SK-N-MC (cell line): Measurements from ENCODE around the gene NUBP2.

Experiments used
- DNase-seq: peaks from one replicate; pipeline ENCODE4 v3.0.0-alpha.2; 2011; ENCODE audit warnings: low read depth, low spot score
- H3K27ac ChIP-seq: fragments of 200-600 bp; sonication (generic); 2 replicates; pipeline ENCODE4 v1.5.1; 2016; ENCODE audit warnings: mixed run types
- H3K36me3 ChIP-seq: fragments of 200-600 bp; sonication (generic); 2 replicates; pipeline ENCODE4 v1.6.1; 2017; ENCODE audit warnings: antibody characterized with exemption, low read length, mixed read lengths; ENCODE audit not compliant: insufficient read depth
- H3K4me3 ChIP-seq: fragments of 200-600 bp; sonication (generic); 2 replicates; pipeline ENCODE4 v1.5.1; 2016
- H3K9ac ChIP-seq: fragments of 200-600 bp; sonication (generic); 2 replicates; pipeline ENCODE4 v1.8.0; 2017; ENCODE audit warnings: mixed run types, mixed read lengths; ENCODE audit not compliant: insufficient read length
- H3K9me3 ChIP-seq: fragments of 200-600 bp; sonication (generic); 2 replicates; pipeline ENCODE4 v1.6.1; 2017; ENCODE audit warnings: low read depth, mild to moderate bottlenecking, antibody characterized with exemption, low read length, moderate library complexity, mixed read lengths
- EZH2 ChIP-seq: fragments of 200-600 bp; sonication (generic); IDR thresholded peaks from one replicate; pipeline ENCODE4 v1.6.1; 2017; ENCODE audit warnings: antibody characterized with exemption
- FOXP2 ChIP-seq: optimal IDR thresholded peaks from 2 replicates; pipeline ENCODE3; 2011; ENCODE audit warnings: mild to moderate bottlenecking, moderate library complexity; ENCODE audit not compliant: insufficient read depth; ENCODE audit errors: extremely low read length, control extremely low read depth
- POLR2AphosphoS5 ChIP-seq: IDR thresholded peaks from 2 replicates; pipeline ENCODE4 v1.6.1; 2012; ENCODE audit warnings: mild to moderate bottlenecking, low read depth, low read length, borderline replicate concordance

Gene NUBP2

DNA sequence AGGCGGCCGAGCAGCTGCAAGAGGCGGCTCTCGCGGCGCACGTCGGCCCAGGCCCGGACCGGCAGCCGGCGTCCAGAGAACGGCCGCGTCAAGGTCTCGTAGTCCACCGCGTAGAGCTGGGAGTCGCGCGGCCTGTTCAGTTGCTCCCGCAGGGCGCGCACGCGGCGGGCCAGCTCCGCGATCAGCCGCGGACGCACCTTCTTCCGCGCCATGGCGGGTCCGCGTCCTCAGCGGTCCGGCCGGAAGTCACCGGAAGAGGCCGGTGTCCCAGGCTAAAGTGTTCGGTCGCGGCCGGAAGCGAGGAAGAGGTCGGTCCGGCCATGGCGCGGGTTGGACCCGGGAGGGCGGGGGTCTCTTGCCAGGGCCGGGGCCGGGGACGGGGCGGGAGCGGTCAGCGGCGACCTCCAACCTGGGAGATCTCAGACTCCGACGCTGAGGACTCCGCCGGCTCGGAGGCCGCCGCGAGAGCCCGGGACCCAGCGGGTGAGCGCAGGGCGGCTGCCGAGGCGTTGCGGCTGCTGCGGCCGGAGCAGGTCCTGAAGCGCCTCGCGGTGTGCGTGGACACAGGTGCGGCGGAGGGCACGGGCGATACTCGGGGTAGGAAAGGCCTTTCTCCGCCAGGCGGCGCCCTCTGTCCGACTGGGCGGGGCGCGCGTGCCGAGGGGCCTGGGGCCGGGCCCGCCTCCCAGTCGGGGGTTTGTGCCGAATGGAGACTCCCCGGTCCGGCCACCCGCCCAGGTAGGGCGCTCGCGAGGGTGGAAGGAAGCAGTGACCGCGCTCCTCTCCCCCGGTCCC lies 9.7 kb upstream of the NUBP2 start, which contains the start of gene MRPS34:
Gene MRPS34 (minus strand): TSS at position 227 of the 795 bp plus-strand sequence. CDS start 15 bp downstream, at position 212.
- peak within 1 kb of the TSS; percentile 97 for H3K9ac ChIP-seq
- TF ChIP-seq POLR2AphosphoS5 = peak; percentile 92
- TF ChIP-seq EZH2 = no peak
- TF ChIP-seq FOXP2 = no peak
- no peak for DNase-seq
- H3K9me3 ChIP-seq = no peaks in the 10 kb centered on the region
- H3K27ac ChIP-seq = peak within 1 kb of the TSS; percentile 86
- peaks cover 3% of the 10 kb centered on the region for H3K36me3 ChIP-seq
- H3K4me3 ChIP-seq = peak within 1 kb of the TSS; percentile 96

DNA sequence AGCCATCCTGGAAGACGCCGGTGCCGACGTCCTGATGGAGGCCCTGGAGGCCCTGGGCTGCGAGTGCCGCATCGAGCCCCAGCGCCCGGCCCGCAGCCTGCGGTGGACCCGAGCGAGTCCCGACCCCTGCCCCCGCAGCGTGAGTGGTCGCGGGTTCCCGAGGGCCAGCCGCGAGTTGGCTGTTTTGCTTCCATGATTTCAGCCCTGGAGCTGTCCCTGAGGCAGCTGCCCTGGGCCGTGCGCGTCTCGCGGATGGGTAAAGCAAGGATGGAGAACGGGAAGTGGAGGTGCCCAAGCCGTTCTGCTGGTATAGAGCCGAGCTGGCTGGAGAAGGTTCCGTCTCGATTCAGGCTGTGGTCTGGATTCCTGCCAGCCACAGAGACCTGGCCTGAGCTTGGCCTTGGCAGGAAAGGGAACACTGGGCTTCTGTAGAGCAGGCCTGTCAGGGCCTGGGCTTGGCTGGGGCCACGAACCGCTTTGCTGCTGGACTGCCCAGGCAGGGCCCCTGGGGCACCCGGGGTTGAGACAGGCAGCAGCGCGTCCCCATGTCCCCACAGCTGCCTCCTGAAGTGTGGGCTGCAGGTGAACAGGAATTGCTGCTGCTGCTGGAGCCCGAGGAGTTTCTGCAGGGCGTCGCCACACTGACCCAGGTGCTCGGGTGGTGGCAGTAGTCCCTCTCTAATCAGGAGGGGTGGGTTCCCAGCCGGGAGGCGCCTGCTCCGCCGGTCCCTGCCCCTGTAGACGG lies 8.9 kb upstream of the NUBP2 start:
- H3K36me3 ChIP-seq = peaks cover 3% of the 10 kb centered on the region
- H3K4me3 ChIP-seq = peak overlapping the region; percentile 96
- no peak for DNase-seq
- TF ChIP-seq POLR2AphosphoS5 (no peak), FOXP2 (no peak), EZH2 (no peak)
- H3K27ac ChIP-seq = no peak overlapping the region
- H3K9ac ChIP-seq = peak overlapping the region; percentile 97
- H3K9me3 ChIP-seq = no peaks in the 10 kb centered on the region

DNA sequence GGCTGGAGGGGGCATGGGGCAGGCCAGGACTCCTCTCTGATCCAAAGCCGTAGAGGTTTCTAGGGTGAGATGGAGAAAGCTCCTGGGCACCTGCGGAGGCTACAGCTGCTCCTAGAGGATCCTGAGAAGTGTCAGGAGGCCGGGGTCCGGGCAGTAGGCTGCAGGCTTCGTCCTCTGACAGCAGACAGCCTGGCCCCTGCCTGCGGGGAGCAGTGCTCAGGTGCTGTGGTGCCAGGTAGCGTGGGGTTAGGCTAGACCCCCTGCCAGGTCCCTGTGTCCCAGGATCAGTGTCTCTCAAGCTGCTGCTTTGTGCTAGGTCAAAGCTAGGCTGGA lies 8.3 kb upstream of the NUBP2 start:
- Histone ChIP-seq H3K27ac (no peak overlapping the region), H3K9ac (peak overlapping the region; percentile 97), H3K9me3 (no peaks in the 10 kb centered on the region), H3K36me3 (peaks cover 3% of the 10 kb centered on the region), H3K4me3 (peak overlapping the region; percentile 96)
- no peak for DNase-seq
- TF ChIP-seq EZH2 = no peak
- TF ChIP-seq FOXP2 = no peak
- no peak for TF ChIP-seq POLR2AphosphoS5

DNA sequence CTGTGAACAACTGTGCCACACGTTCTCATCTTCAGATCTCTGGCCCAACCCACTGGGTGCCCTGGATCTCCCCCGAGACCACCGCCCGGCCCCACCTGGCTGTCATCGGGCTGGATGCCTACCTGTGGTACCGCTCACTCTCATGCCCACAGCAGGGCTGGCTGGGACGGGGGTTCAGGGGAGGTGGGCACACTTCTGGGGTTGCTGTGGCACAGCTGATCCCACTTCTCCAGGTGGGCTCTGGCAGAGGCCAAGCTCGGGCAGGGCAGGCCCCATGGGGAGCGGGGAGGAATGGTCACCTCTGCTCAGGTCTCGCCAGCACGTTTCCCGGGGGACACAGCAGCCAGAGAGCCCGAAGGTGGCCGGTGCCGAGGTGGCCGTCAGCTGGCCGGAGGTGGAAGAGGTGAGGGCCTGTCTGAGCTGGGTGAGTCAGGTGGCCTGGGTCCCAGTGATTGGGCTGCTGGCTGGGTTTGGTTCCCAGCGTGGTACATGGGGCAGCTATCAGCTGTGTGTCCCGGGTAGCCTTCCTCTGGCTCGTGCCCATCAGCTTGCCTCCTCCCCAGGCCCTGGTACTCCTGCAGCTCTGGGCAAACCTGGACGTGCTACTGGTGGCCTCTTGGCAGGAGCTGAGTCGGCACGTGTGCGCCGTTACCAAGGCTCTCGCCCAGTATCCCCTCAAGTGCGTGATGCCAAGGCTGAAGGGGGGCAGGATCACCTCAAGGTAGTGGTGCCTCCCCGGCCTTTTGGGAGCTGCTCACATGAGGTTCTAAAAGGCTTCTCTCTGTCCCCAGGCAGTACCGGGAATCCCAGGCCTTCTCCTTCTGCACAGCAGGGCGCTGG lies 7.5 kb upstream of the NUBP2 start:
- H3K27ac ChIP-seq = no peak overlapping the region
- no peak for TF ChIP-seq EZH2

DNA sequence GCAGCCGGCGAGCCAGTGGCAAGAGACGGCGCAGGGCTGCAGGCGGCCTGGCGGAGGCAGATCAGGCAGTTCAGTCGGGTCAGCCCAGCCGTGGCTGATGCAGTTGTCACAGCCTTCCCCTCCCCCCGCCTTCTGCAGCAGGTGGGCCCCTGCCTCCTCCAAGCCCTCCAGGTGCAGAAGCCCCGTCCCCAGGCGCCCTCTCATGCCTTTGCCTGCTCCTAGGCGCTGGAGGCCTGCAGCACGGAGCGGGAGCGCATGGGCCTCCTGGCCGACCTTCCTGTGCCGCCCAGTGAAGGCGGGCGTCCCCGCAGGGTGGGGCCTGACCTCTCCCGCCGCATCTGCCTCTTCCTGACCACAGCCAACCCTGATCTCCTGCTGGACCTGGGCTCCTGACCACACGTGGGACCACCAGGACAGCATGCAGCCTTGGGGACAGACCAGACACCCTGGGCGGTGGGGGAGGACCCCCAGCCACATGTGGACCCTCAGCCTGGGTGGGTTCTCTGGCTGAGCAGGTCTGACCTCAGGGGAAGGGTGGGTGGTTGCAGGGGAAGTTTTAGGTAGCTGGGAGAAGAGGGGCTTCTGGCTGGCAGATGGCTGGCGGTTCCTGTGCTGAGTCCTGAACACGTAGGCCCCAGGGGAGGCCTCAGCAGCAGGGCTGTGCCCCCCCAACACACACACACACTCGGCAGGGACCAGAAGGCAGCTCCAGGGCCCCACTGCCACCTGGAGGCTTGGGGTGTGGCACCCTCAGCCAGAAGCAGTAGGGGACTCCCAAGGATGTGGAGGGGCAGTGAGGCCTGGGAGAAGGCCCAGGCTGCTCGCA lies 6.7 kb upstream of the NUBP2 start:
- H3K9me3 ChIP-seq = no peaks in the 10 kb centered on the region
- no peak for DNase-seq
- no peak overlapping the region for H3K27ac ChIP-seq
- H3K4me3 ChIP-seq = no peak overlapping the region
- TF ChIP-seq EZH2 (no peak), POLR2AphosphoS5 (no peak; the same call in 1 of the 2 replicates), FOXP2 (no peak)
- H3K9ac ChIP-seq = no peak overlapping the region
- no peaks in the 10 kb centered on the region; the same call in 1 of the 2 replicates for H3K36me3 ChIP-seq

More for the DNA sequence above, 7.5 kb upstream of the NUBP2 start:
- DNase-seq = no peak
- Histone ChIP-seq H3K9ac (no peak overlapping the region), H3K4me3 (no peak overlapping the region), H3K9me3 (no peaks in the 10 kb centered on the region), H3K36me3 (peaks cover 1% of the 10 kb centered on the region)

DNA sequence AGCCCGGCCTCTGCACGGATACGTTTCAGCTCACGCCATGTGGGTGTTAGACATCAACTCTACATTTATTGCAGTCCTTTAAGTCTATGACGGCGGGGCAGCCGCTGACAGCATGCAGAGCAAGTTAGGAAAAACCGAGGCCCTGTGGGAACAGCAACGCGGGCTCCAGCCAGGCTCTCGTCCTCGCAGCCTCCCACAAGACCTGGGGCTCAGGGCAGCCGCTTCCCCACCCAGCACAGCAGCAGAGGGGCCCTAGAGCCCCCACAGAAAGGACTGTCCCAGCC lies 6.1 kb upstream of the NUBP2 start:
- peak; percentile 1; the same call in 1 of the 2 replicates for TF ChIP-seq POLR2AphosphoS5
- no peak for TF ChIP-seq FOXP2
- no peak for TF ChIP-seq EZH2
- no peak overlapping the region for H3K4me3 ChIP-seq
- H3K9me3 ChIP-seq = no peaks in the 10 kb centered on the region
- no peak for DNase-seq
- H3K9ac ChIP-seq = no peak overlapping the region
- no peak overlapping the region for H3K27ac ChIP-seq
- H3K36me3 ChIP-seq = no peaks in the 10 kb centered on the region; the same call in 1 of the 2 replicates

DNA sequence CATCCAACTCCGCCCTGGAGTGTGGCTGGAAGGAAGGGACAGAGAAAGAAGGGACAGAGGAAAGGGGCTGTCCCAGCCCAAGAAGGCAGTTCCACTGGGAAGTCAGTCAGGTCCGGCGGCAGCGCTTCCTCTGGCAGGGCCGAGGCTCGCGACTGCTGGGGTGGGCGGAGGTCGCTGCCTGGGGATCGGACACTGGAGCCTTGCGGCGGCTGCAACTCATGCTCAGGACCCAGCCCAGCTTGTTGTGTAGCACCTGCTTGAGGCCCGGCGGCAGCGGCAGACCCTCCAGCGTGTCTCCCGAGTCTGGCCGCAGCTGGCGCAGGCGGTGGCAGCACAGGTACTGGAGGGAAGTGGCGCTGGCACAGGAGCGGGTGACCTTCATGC lies 5.8 kb upstream of the NUBP2 start:
- DNase-seq = no peak
- no peak for TF ChIP-seq POLR2AphosphoS5
- no peak for TF ChIP-seq EZH2
- no peak for TF ChIP-seq FOXP2
- no peaks in the 10 kb centered on the region for H3K9me3 ChIP-seq
- H3K4me3 ChIP-seq = no peak overlapping the region
- no peak overlapping the region for H3K9ac ChIP-seq
- H3K27ac ChIP-seq = no peak overlapping the region
- no peaks in the 10 kb centered on the region; the same call in 1 of the 2 replicates for H3K36me3 ChIP-seq
